Right lobe of liver (tissue), 6 donors: Measurements from ENCODE around the gene TENM3. TPM values are rescaled to one million over a fixed set of nuclear protein-coding genes. Genes with fewer than 3 reads are reported as not detected.
A peak's percentile ranks its signal among the peaks of the same experiment; 100 is the strongest.

Source experiments
- ATAC-seq, 4 donors: fragments of 200-7000 bp; cut with Tn5 transposase; one replicate each; pipeline ENCODE4 v1.9.1; 2020; ENCODE audit warnings: mild to moderate bottlenecking in 4 of 4, moderate library complexity in 4 of 4
- DNase-seq, 3 donors: peaks; one replicate each; pipeline ENCODE4 v3.0.0-alpha.2; 2020
- H3K27ac ChIP-seq, 3 donors: fragments of 200-600 bp; one replicate each; pipeline ENCODE4 v1.8.0; 2022
- H3K27me3 ChIP-seq, 2 donors: fragments of 200-600 bp; one replicate each; pipeline ENCODE4 v1.8.0; 2022
- H3K36me3 ChIP-seq, 4 donors: fragments of 200-600 bp; sonication (generic) in 1 of 4; one replicate each; pipeline versions ENCODE4 v1.5.1 to v1.8.0; 2017 to 2022; ENCODE audit warnings: control low read depth in 1 of 4
- H3K4me1 ChIP-seq, 4 donors: fragments of 200-600 bp; sonication (generic) in 1 of 4; one replicate each; pipeline versions ENCODE4 v1.5.1 to v1.8.0; 2017 to 2022; ENCODE audit warnings: control low read depth in 1 of 4
- H3K4me3 ChIP-seq, 3 donors: fragments of 200-600 bp; one replicate each; pipeline ENCODE4 v1.8.0; 2022
- H3K9me3 ChIP-seq, 4 donors: fragments of 200-600 bp; sonication (generic) in 1 of 4; one replicate each; pipeline versions ENCODE4 v1.5.1 to v1.8.0; 2017 to 2022; ENCODE audit warnings: control low read depth in 1 of 4
- CTCF ChIP-seq, 4 donors: fragments of 200-600 bp in 3 of 4; fragments of 450-650 bp in 1 of 4; IDR thresholded peaks; one replicate each; pipeline versions ENCODE4 v1.5.1 to v1.8.0; 2016 to 2022; ENCODE audit warnings: antibody characterized with exemption in 4 of 4, mild to moderate bottlenecking in 2 of 4
- POLR2A ChIP-seq: fragments of 450-650 bp; IDR thresholded peaks from one replicate; pipeline ENCODE4 v1.6.1; 2017; ENCODE audit warnings: antibody characterized with exemption, mild to moderate bottlenecking
- WGBS: methylation state at CpG from one replicate; pipeline ENCODE4 v1.1.6; 2018; ENCODE audit warnings: low coverage, low lambda C conversion rate; ENCODE audit not compliant: insufficient coverage; ENCODE audit errors: missing lambda C conversion rate; 5-methylcytosine and 5-hydroxymethylcytosine counted together
- intact Hi-C, 2 donors: fragments of 100-400 bp; cut with DNase I; formaldehyde crosslinking; loops; one replicate each; pipeline versions ENCODE4 v1.11.2 to v1.14.1; 2022
- total RNA-seq, 6 experiments: library from RNA; depleted of rRNA in 2 of 6; stranded (reverse); fragments of >200 nt in 2 of 6; fragmentation: NEBNext Ultra II Directional in 3 of 6; extraction: Animal tissue kit (Norgen Biotek cat#: 25700) in 3 of 6; gene quantifications; one replicate each; pipeline versions ENCODE4 v1.1.0 to v1.2.4, GENCODE V29; 2016 to 2023
- donor health status: DM: no; HTN: yes; CAD: no.
- donor health status: DM: no; HTN: no; CAD: no.
- donor health status: DM: no; HTN: no; CAD: no.
- donor health status: DM: no; HTN: yes; CAD: no.
- donor health status: DM: no; HTN: yes; CAD: no.

Gene TENM3
- total RNA-seq, 6 experiments from 2014 or later = 0.06 to 3.0 (median 1.1) TPM

- Histone ChIP-seq H3K9me3 (no peaks in the 10 kb centered on the region), H3K4me1 (no peaks in the 10 kb centered on the region), H3K27me3 (no peaks in the 10 kb centered on the region), H3K27ac (no peak overlapping the region), H3K4me3 (no peak overlapping the region), H3K36me3 (no peaks in the 10 kb centered on the region)
- TF ChIP-seq CTCF (IDR thresholded peaks at IDR 0.05) (no peak), POLR2A (no peak)
- ATAC-seq = no peak
- DNase-seq = no peak
- 71% methylated on average over 7 of the region's 7 CpGs for WGBS
- intact Hi-C loops = no loop called here
These were observed 243.7 kb downstream of the TENM3 start for GRCh38 chr4:182486881-182487280.

GRCh38 chr4:182488896-182489295, 245.7 kb downstream of the TENM3 start:
- Histone ChIP-seq H3K4me3 (no peak overlapping the region), H3K4me1 (no peaks in the 10 kb centered on the region), H3K27me3 (no peaks in the 10 kb centered on the region), H3K27ac (no peak overlapping the region), H3K9me3 (no peaks in the 10 kb centered on the region), H3K36me3 (no peaks in the 10 kb centered on the region)
- TF ChIP-seq CTCF (IDR thresholded peaks at IDR 0.05) (no peak), POLR2A (no peak)
- WGBS = 40% methylated on average over 2 of the region's 2 CpGs
- ATAC-seq (no peak), DNase-seq (no peak)
- intact Hi-C loops = no loop called here

GRCh38 chr4:182489607-182490006, 246.4 kb downstream of the TENM3 start:
- TF ChIP-seq CTCF (IDR thresholded peaks at IDR 0.05) = no peak
- TF ChIP-seq POLR2A = no peak
- intact Hi-C loops = no loop called here
- ATAC-seq = no peak
- no peaks in the 10 kb centered on the region for H3K27me3 ChIP-seq
- no peaks in the 10 kb centered on the region for H3K9me3 ChIP-seq
- no peak for DNase-seq
- no peak overlapping the region for H3K4me3 ChIP-seq
- WGBS = 75% methylated on average over 2 of the region's 2 CpGs
- H3K4me1 ChIP-seq = no peaks in the 10 kb centered on the region
- H3K36me3 ChIP-seq = no peaks in the 10 kb centered on the region
- H3K27ac ChIP-seq = no peak overlapping the region

GRCh38 chr4:182491719-182492118, 248.5 kb downstream of the TENM3 start:
- ATAC-seq (no peak), DNase-seq (no peak)
- H3K4me3 ChIP-seq = no peak overlapping the region
- no peaks in the 10 kb centered on the region for H3K27me3 ChIP-seq
- TF ChIP-seq POLR2A = no peak
- TF ChIP-seq CTCF (IDR thresholded peaks at IDR 0.05) = no peak
- no peaks in the 10 kb centered on the region for H3K9me3 ChIP-seq
- no peaks in the 10 kb centered on the region for H3K36me3 ChIP-seq
- intact Hi-C loops = no loop called here
- no peaks in the 10 kb centered on the region for H3K4me1 ChIP-seq
- no peak overlapping the region for H3K27ac ChIP-seq

- intact Hi-C loops = no loop called here
- TF ChIP-seq POLR2A (no peak), CTCF (IDR thresholded peaks at IDR 0.05) (no peak)
These were observed 249.2 kb downstream of the TENM3 start for GRCh38 chr4:182492423-182492822.

More at GRCh38 chr4:182492423-182492822, 249.2 kb downstream of the TENM3 start:
- no peaks in the 10 kb centered on the region for H3K9me3 ChIP-seq
- H3K27me3 ChIP-seq = no peaks in the 10 kb centered on the region
- ATAC-seq (peak in 1 of 4 donors; percentile 17), DNase-seq (no peak)
- no peak overlapping the region for H3K27ac ChIP-seq
- WGBS = 12% methylated on average over 3 of the region's 3 CpGs
- no peaks in the 10 kb centered on the region for H3K36me3 ChIP-seq
- H3K4me1 ChIP-seq = no peaks in the 10 kb centered on the region
- H3K4me3 ChIP-seq = no peak overlapping the region
